Liver (tissue), 3 donors: ENCODE measurements around the gene FARSB.

Experiments used
- EGR1 ChIP-seq, 2 donors: IDR thresholded peaks; 2 replicates each; pipeline ENCODE4 v1.6.1; 2016 to 2018; ENCODE audit warnings: antibody characterized with exemption in 2 of 2, low read depth in 2 of 2
- HNF4G ChIP-seq: IDR thresholded peaks from 2 replicates; pipeline ENCODE4 v1.6.1; 2016; ENCODE audit warnings: antibody characterized with exemption
- RAD21 ChIP-seq, 2 donors: IDR thresholded peaks; 2 replicates each; pipeline ENCODE4 v1.6.1; 2016; ENCODE audit warnings: antibody characterized with exemption in 2 of 2, mild to moderate bottlenecking in 2 of 2
- RXRA ChIP-seq, 2 donors: IDR thresholded peaks; 2 replicates each; pipeline ENCODE4 v1.6.1; 2017 to 2018; ENCODE audit warnings: antibody characterized with exemption in 2 of 2, mild to moderate bottlenecking in 1 of 2
- TAF1 ChIP-seq: conservative IDR thresholded peaks from 2 replicates; pipeline ENCODE4 v1.6.1; 2016; ENCODE audit warnings: antibody characterized with exemption, mild to moderate bottlenecking
- YY1 ChIP-seq: IDR thresholded peaks from 2 replicates; pipeline ENCODE4 v1.6.1; 2016; ENCODE audit warnings: antibody characterized with exemption, mild to moderate bottlenecking
- TF ChIP-seq, protein P1 (sequence below): fragments of 150-350 bp; IDR thresholded peaks from 2 replicates; pipeline ENCODE4 v1.5.1; 2017; ENCODE audit warnings: improper control_type of control experiment, low read depth, low read length; ENCODE audit not compliant: missing input control
- TF ChIP-seq, protein P2 (sequence below): IDR thresholded peaks from 2 replicates; pipeline ENCODE4 v1.6.1; 2016; ENCODE audit warnings: antibody characterized with exemption
- donor health status: healthy.
- donor health status: healthy.

DNA sequence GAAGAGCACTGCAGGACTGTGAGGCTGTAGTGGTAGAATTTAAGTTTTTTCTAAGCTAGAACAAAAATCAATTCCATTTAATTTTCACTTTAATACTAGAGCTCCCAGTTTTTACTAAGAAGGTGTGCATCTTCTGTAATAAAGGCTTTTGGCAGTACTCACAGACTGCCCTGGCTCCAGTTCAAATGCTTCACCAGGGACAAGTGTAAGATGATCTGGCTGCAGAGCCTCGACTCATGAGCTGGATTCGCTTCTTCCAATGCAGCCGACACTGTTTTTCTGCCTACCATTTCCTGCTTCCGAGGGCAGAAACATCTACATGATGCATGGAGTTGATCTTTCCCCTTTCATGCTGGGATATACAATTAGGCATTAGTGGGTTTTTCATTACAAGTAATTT lies 87.0 kb downstream of the FARSB start:
- no peak for TF ChIP-seq RXRA (IDR thresholded peaks at IDR 0.05)
- TF ChIP-seq RAD21 (IDR thresholded peaks at IDR 0.05) = no peak
- TF ChIP-seq, protein P1, sequence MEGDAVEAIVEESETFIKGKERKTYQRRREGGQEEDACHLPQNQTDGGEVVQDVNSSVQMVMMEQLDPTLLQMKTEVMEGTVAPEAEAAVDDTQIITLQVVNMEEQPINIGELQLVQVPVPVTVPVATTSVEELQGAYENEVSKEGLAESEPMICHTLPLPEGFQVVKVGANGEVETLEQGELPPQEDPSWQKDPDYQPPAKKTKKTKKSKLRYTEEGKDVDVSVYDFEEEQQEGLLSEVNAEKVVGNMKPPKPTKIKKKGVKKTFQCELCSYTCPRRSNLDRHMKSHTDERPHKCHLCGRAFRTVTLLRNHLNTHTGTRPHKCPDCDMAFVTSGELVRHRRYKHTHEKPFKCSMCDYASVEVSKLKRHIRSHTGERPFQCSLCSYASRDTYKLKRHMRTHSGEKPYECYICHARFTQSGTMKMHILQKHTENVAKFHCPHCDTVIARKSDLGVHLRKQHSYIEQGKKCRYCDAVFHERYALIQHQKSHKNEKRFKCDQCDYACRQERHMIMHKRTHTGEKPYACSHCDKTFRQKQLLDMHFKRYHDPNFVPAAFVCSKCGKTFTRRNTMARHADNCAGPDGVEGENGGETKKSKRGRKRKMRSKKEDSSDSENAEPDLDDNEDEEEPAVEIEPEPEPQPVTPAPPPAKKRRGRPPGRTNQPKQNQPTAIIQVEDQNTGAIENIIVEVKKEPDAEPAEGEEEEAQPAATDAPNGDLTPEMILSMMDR = no peak
- TF ChIP-seq, protein P2, sequence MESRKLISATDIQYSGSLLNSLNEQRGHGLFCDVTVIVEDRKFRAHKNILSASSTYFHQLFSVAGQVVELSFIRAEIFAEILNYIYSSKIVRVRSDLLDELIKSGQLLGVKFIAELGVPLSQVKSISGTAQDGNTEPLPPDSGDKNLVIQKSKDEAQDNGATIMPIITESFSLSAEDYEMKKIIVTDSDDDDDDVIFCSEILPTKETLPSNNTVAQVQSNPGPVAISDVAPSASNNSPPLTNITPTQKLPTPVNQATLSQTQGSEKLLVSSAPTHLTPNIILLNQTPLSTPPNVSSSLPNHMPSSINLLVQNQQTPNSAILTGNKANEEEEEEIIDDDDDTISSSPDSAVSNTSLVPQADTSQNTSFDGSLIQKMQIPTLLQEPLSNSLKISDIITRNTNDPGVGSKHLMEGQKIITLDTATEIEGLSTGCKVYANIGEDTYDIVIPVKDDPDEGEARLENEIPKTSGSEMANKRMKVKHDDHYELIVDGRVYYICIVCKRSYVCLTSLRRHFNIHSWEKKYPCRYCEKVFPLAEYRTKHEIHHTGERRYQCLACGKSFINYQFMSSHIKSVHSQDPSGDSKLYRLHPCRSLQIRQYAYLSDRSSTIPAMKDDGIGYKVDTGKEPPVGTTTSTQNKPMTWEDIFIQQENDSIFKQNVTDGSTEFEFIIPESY = no peak
- no peak for TF ChIP-seq YY1
- no peak for TF ChIP-seq TAF1
- TF ChIP-seq EGR1 (IDR thresholded peaks at IDR 0.05; ENCODE audit: low read depth in 2 of 2) = no peak
- no peak for TF ChIP-seq HNF4G
